ENCODE measurements around the gene TOX2.

Gene TOX2

DNA sequence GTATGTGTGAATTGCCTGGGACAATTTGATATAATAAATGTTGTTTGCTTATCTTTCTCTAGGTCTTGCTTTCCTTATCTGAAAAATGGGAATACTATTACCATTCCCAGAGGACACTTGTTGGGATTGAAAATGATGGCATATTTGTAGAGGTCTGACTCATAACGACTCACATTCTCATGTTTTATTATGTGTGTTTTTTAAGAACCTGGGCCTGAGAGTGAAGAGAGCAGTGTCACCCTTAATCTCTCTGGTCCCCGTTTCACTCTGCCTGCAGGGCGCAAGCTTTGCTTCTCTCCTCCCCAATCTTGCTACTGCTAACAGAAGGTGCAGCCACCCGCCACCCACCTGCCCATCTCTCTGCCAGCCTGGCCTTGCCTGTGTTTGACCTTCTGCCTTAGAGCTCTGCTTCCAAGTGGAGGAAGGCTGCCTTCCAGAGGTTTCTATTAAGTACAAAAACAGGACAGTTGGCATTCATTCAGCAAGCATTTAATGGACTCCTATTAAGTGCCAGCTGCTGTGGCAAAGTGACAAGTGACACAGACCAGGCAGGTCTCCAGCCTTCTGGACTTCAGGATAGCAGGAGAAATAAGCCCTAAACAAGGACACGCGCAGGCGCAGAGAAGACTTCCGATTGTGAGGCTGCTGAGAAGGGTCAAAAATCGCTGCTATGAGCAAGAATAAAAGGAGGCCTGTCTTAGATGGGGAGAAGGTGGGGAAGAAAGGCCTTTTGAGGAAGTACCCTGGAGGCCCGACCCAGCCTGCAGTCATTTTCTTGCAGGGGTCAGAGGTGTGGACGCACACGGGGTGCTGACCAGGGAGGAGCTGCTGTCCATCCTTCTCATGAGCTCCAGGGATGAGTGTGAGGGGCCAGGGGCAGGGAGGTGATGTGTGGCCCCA lies 159.8 kb downstream of the TOX2 start:
- DNase-seq, result peak; percentile 92
- Histone ChIP-seq H3K9me3 (no peaks in the 10 kb centered on the region), H3K27me3 (no peaks in the 10 kb centered on the region), H3K36me3 (no peaks in the 10 kb centered on the region), H3K4me3 (ENCODE audit: low read depth, low read length) (0 out of 2 replicates have a peak overlapping the region, but pooled peaks have one; percentile 4), H3K4me1 (peaks cover 19% of the 10 kb centered on the region)
- TF ChIP-seq CTCF (IDR thresholded peaks at IDR 0.05; ENCODE audit: low read depth, low read length), result peak; percentile 22; the same call in 1 of the 2 replicates

DNA sequence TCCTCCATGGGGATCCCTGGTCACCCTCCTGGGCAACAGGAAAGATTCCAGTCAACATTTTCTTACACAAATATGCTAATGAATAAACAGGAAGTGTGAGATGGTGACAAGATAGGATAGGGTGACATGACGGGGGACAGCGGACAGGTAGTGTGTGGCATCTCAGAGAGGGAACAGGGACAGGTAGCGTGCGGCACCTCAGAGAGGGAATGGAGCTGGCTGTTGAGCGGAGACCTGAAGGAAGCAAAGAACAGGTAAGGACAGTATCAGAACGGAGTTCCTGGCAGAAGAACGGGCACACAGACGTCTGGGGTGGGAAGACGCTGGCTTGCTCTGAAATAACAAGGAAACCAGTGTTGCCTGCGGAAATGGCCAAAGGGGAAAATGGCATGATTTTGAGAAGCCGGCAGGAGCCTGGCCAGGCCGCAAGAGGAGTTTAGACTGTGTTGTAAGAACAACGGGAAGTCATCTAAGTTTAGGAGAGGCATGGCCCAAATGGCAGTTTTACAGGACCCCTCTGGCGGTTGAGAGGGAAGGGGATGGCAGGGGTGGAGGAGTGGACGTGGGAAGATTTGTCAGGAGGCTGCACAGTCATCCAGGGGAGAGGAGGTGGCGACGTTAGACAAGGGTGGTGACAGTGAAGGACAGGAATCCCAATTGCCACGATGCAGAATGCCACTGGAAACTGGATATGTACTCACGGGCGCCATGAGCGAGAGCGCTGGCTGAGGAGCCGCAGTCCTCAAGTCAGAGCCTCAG lies 160.7 kb downstream of the TOX2 start:
- no peak for TF ChIP-seq CTCF (IDR thresholded peaks at IDR 0.05; ENCODE audit: low read depth, low read length)
- H3K9me3 ChIP-seq, result no peaks in the 10 kb centered on the region
- H3K27me3 ChIP-seq, result no peaks in the 10 kb centered on the region
- H3K36me3 ChIP-seq, result no peaks in the 10 kb centered on the region
- H3K4me3 ChIP-seq (ENCODE audit: low read depth, low read length), result no peak overlapping the region
- peaks cover 19% of the 10 kb centered on the region for H3K4me1 ChIP-seq
- no peak for DNase-seq

- Histone ChIP-seq H3K36me3 (no peaks in the 10 kb centered on the region), H3K9me3 (no peaks in the 10 kb centered on the region), H3K4me1 (peaks cover 19% of the 10 kb centered on the region), H3K27me3 (no peaks in the 10 kb centered on the region), H3K4me3 (ENCODE audit: low read depth, low read length) (no peak overlapping the region)
- no peak for TF ChIP-seq CTCF (IDR thresholded peaks at IDR 0.05; ENCODE audit: low read depth, low read length)
- DNase-seq, result no peak
Measured at GRCh38 chr20:44075950-44076232, 161.2 kb downstream of the TOX2 start.

GRCh38 chr20:44079291-44079690 lies 164.6 kb downstream of the TOX2 start:
- Histone ChIP-seq H3K4me1 (peaks cover 17% of the 10 kb centered on the region), H3K36me3 (no peaks in the 10 kb centered on the region), H3K27me3 (no peaks in the 10 kb centered on the region), H3K4me3 (ENCODE audit: low read depth, low read length) (no peak overlapping the region), H3K9me3 (no peaks in the 10 kb centered on the region)
- TF ChIP-seq CTCF (IDR thresholded peaks at IDR 0.05; ENCODE audit: low read depth, low read length), result no peak
- DNase-seq, result no peak

GRCh38 chr20:44080064-44080463 lies 165.4 kb downstream of the TOX2 start:
- Histone ChIP-seq H3K27me3 (no peaks in the 10 kb centered on the region), H3K4me3 (ENCODE audit: low read depth, low read length) (no peak overlapping the region), H3K4me1 (peaks cover 13% of the 10 kb centered on the region), H3K36me3 (no peaks in the 10 kb centered on the region), H3K9me3 (no peaks in the 10 kb centered on the region)
- DNase-seq, result no peak
- TF ChIP-seq CTCF (IDR thresholded peaks at IDR 0.05; ENCODE audit: low read depth, low read length), result no peak

Measured in BE2C (cell line).